ENCODE data around the gene DCUN1D4.

DCUN1D4 gene

DNA sequence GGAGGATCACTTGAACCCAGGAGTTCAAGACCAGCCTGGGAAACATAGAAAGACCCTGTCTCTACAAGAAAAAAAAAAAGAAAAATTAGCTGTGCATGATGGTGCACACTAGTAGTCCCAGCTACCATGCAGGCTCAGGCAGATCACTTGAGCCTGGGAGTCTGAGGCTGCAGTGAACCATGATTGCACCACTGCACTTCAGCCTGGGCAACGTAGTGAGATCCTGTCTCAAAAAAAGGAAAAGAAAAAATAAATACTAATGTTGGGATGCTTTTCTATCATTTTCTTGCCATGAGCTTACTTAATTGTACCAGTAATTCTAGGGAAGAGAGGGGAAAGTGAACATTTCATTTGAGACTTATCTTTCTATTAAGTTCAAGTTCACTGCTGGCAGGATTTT lies 19.8 kb downstream of the DCUN1D4 start:
- no peak for DNase-seq
- TF ChIP-seq GATA1 (IDR thresholded peaks at IDR 0.05; ENCODE audit: low read depth, low read length) (no peak), POLR2A (IDR thresholded peaks at IDR 0.05; ENCODE audit: low read length) (no peak)

DNA sequence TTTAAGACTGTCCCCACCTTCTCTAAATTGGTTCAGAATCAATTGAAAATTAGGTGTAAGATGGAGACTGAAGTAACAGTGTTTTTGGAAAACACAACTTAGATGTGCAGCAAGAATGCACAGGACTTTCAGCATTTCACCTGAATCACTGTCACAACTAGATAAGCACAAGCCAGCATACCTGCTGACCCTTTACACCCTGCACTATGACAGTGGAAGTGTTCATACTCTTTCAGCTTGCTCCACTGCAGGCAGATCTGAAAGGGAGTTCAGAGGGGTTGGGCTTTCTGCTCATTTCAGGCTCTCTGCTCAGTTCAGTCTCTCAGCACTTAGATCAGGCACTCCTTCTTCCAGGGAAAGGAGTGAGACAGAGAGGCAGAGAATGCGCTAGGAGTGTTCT lies 22.8 kb downstream of the DCUN1D4 start:
- TF ChIP-seq POLR2A (IDR thresholded peaks at IDR 0.05; ENCODE audit: low read length) = no peak
- TF ChIP-seq GATA1 (IDR thresholded peaks at IDR 0.05; ENCODE audit: low read depth, low read length) = no peak
- no peak for DNase-seq

DNA sequence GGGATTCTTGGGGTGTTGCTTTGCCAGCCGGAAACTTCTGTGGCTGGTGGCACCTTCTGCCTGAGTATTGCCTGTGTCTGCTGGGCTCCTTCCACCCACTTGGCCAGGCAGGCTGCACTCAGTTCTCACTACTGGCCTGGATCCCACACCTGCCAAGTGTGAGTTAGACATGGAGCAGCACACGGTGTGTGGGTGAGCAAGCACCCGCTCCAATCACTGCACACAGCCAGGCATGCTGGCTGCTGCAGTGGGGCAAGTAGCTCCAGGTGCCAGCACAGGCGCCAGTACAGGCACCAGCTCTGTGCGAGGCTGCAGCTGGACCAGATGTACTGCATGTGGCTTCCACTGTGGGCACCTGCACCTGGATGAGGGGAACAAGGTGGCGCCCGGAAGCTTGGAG lies 23.9 kb downstream of the DCUN1D4 start:
- DNase-seq = no peak
- TF ChIP-seq POLR2A (IDR thresholded peaks at IDR 0.05; ENCODE audit: low read length) = no peak
- TF ChIP-seq GATA1 (IDR thresholded peaks at IDR 0.05; ENCODE audit: low read depth, low read length) = no peak

DNA sequence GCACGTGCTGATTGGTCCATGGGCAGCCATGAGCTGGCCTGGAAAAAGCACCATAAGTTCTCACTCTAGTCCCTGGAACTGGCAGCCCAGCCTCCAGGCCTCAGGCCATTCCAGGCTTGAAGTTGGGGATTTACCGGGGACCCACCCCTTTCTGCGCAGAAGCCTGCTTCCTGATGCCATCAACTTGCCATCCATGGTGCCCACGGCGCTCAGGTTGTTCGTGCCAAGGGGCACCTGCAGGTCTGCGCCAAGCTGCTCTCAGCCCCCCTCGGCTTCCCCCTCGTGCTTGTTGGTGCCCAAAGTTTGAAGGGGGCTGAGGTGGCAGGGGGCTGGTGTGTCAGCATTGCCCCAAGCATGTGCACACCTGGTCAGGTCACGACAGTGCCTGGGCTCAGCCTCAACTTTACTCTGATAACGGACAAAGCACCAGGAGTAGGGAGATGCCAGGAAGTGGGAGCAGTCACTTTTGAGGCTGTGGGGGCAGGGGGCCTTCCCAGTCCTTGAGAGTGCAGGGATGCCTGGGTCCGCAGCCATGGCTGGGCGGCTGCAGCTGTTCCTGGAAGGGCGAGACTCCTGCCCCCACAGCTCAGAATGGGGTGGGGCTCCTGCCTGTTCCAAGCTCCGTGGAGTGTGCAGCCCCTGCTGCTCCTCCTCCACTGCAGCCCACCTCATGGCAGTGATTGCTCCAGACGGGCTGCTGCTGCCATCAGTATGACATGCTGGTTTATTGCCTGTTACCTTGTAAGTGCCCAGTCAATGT lies 24.9 kb downstream of the DCUN1D4 start:
- no peak for TF ChIP-seq POLR2A (IDR thresholded peaks at IDR 0.05; ENCODE audit: low read length)
- TF ChIP-seq GATA1 (IDR thresholded peaks at IDR 0.05; ENCODE audit: low read depth, low read length) = no peak
- no peak for DNase-seq

GRCh38 chr4:51868449-51868847 lies 25.5 kb downstream of the DCUN1D4 start:
- TF ChIP-seq POLR2A (IDR thresholded peaks at IDR 0.05; ENCODE audit: low read length) (no peak), GATA1 (IDR thresholded peaks at IDR 0.05; ENCODE audit: low read depth, low read length) (no peak)
- no peak for DNase-seq

GRCh38 chr4:51870441-51871188 lies 27.7 kb downstream of the DCUN1D4 start:
- no peak for DNase-seq

GRCh38 chr4:51872283-51872997 lies 29.5 kb downstream of the DCUN1D4 start:
- DNase-seq = no peak
- TF ChIP-seq GATA1 (IDR thresholded peaks at IDR 0.05; ENCODE audit: low read depth, low read length) (no peak), POLR2A (IDR thresholded peaks at IDR 0.05; ENCODE audit: low read length) (no peak)

More at GRCh38 chr4:51870441-51871188, 27.7 kb downstream of the DCUN1D4 start:
- TF ChIP-seq GATA1 (IDR thresholded peaks at IDR 0.05; ENCODE audit: low read depth, low read length) = no peak
- TF ChIP-seq POLR2A (IDR thresholded peaks at IDR 0.05; ENCODE audit: low read length) = no peak

- no peak for DNase-seq
- TF ChIP-seq POLR2A (IDR thresholded peaks at IDR 0.05; ENCODE audit: low read length) (no peak), GATA1 (IDR thresholded peaks at IDR 0.05; ENCODE audit: low read depth, low read length) (no peak)
Measured at GRCh38 chr4:51874551-51874950, 31.6 kb downstream of the DCUN1D4 start.

DNA sequence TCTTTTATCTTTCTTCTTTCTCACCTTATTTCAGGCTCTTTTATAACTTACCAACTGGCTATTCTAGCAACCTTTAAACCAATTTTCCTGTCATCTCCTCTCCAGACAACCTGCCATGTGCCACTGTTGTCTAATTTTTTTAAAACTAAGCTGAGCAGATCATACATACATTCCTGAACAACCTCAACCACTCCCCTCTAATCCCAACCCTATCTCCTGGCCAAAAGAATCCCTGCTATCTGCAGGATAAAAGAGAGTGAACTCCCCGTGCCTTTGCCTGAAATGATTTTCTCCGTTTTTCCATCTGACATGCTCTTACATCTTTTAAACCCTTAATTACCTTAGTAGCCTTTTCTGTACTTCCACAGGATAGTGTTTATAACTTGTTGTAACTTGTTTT lies 35.5 kb downstream of the DCUN1D4 start:
- TF ChIP-seq POLR2A (IDR thresholded peaks at IDR 0.05; ENCODE audit: low read length) (no peak), GATA1 (IDR thresholded peaks at IDR 0.05; ENCODE audit: low read depth, low read length) (no peak)
- DNase-seq = no peak

DNA sequence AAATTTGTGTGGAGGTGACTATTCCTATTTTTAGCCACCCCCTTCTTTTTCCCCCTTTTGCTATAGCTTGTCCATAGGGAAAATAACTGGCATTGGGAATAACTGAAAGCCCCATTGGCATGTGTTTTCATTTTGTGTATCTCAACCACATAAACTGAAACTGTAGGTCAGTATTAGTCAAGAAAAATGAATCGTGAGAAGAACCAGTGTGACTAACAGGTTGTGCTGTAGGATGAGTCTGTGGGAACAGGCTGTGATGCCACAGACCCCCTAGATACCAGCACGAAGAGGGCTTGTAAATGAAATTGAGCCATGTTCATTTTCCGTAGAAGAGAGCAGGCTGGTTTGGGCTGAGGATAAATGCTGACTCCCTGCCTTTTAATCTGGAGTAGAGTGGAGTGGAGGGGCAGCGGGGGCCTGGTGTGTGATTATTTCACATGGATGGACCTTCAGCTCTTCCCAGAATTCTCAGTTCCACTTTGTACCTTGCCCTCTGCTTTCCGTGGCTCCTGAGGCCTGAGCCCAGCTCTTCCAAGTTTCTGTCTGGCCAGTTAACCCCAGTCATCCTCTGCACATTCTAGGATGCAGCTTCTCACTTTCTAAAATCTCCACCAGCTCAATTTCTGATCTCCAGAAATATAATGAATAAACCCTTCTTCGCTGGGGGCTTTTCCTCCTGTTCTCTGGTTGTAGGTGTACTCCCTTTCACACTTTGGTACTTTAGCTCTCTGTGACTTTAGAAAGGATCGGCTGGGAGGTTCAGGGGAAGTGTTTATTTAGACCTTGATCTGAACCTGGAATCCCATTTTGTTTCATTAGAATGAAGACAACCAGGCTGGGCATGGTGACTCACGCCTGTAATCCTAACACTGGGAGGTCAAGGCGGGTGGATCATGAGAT lies 37.3 kb downstream of the DCUN1D4 start:
- no peak for DNase-seq
- TF ChIP-seq GATA1 (IDR thresholded peaks at IDR 0.05; ENCODE audit: low read depth, low read length) (no peak), POLR2A (IDR thresholded peaks at IDR 0.05; ENCODE audit: low read length) (no peak)

DNA sequence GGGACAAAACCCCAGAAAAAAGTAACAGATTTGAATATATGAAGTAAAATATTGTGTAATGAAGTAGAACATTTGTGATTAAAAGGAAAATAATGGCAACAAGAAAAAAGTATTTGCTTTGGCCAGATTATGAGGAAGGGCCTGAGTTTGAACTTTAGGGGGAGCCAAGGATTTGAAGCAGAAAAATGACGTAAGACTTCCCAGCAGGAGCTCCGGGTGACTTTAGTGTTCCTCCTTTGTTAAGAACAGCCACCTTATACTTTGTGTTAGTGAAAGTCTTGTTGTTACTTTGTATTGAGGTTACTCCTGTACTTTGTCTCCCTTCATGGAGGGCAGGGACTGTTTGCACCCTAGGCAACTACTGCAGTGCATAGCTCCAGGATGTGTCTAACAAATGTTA lies 41.1 kb downstream of the DCUN1D4 start:
- no peak for DNase-seq
- TF ChIP-seq POLR2A (IDR thresholded peaks at IDR 0.05; ENCODE audit: low read length) (no peak), GATA1 (IDR thresholded peaks at IDR 0.05; ENCODE audit: low read depth, low read length) (no peak)

- no peak for DNase-seq
- TF ChIP-seq GATA1 (IDR thresholded peaks at IDR 0.05; ENCODE audit: low read depth, low read length) = no peak
- no peak for TF ChIP-seq POLR2A (IDR thresholded peaks at IDR 0.05; ENCODE audit: low read length)
Measured at GRCh38 chr4:51884606-51885005, 41.7 kb downstream of the DCUN1D4 start.

DNA sequence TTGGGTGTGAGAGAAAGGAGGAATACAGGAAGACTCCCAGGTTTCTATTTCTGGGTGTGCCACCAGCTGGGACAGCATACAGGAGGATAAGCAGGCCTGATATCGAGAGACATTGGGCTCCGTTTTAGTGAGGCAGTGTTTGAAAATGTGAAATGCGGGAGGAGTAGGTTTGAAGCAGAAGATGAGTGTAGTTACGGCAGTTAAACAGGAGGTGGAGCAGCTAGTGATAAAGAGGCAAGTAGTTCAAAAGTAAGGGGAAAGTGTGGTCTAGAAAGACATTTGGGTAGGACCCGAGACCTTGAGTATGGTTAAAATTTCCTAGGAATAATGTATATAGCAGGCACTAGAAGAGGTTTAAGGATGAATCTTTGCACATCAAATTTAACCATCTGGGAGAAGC lies 42.4 kb downstream of the DCUN1D4 start:
- peak; percentile 20 to 24 for DNase-seq
- TF ChIP-seq GATA1 (IDR thresholded peaks at IDR 0.05; ENCODE audit: low read depth, low read length) (no peak), POLR2A (IDR thresholded peaks at IDR 0.05; ENCODE audit: low read length) (no peak)

Measured in erythroblast (primary cell).